HepG2 (cell line): Measurements from ENCODE around the gene STIM1. TPM values are rescaled to one million over a fixed set of nuclear protein-coding genes. Genes with fewer than 3 reads are reported as not detected.

Source experiments
- BCL6 ChIP-seq: IDR thresholded peaks from 2 replicates; pipeline ENCODE4 v1.6.1; 2016; ENCODE audit warnings: missing genetic modification reagents, missing compliant biosample characterization
- CEBPB ChIP-seq: IDR thresholded peaks from 2 replicates; pipeline ENCODE4 v1.6.1; 2011; ENCODE audit warnings: low read depth, low read length, improper control_type of control experiment, borderline replicate concordance
- ELF1 ChIP-seq: sonication (generic); formaldehyde crosslinking; IDR thresholded peaks from 2 replicates; pipeline ENCODE4 v1.4.0; 2020; ENCODE audit warnings: missing genetic modification reagents
- FOXM1 ChIP-seq: sonication (generic); formaldehyde crosslinking; IDR thresholded peaks from 2 replicates; pipeline ENCODE4 v1.5.0; 2020; ENCODE audit warnings: missing genetic modification reagents
- NCOR1 ChIP-seq: fragments of 200-600 bp; sonication (generic); IDR thresholded peaks from 2 replicates; pipeline ENCODE4 v1.7.0; 2017; ENCODE audit warnings: antibody characterized with exemption, low read length, borderline replicate concordance
- NFIC ChIP-seq: IDR thresholded peaks from 2 replicates; pipeline ENCODE4 v1.6.1; 2012; ENCODE audit warnings: mild to moderate bottlenecking, low read length, inconsistent platforms
- PAWR ChIP-seq: sonication (generic); formaldehyde crosslinking; IDR thresholded peaks from 2 replicates; pipeline ENCODE4 v1.4.0; 2020; ENCODE audit warnings: missing genetic modification reagents, mild to moderate bottlenecking, borderline replicate concordance
- SMC3 ChIP-seq: IDR thresholded peaks from 2 replicates; pipeline ENCODE4 v1.6.1; 2011; ENCODE audit warnings: low read length, improper control_type of control experiment
- ZBTB40 ChIP-seq, 2 experiments: fragments of 450-650 bp in 1 of 2; sonication (generic) in 1 of 2; formaldehyde crosslinking in 1 of 2; IDR thresholded peaks; 2 replicates each; pipeline versions ENCODE4 v1.6.1 to v1.8.0; 2016 to 2022; ENCODE audit warnings: antibody characterized with exemption in 1 of 2, mild to moderate bottlenecking in 1 of 2, missing genetic modification reagents in 1 of 2
- ZNF143 ChIP-seq: sonication (generic); formaldehyde crosslinking; IDR thresholded peaks from 2 replicates; pipeline ENCODE4 v1.4.0; 2020; ENCODE audit warnings: missing genetic modification reagents
- ZNF546 ChIP-seq: sonication (generic); formaldehyde crosslinking; conservative IDR thresholded peaks from 2 replicates; pipeline ENCODE4 v1.8.1; 2023; ENCODE audit warnings: mild to moderate bottlenecking, missing genetic modification reagents
- ZNF652 ChIP-seq: IDR thresholded peaks from 2 replicates; pipeline ENCODE4 v1.6.1; 2016; ENCODE audit warnings: low read depth, borderline replicate concordance
- ZNF720 ChIP-seq: sonication (generic); formaldehyde crosslinking; IDR thresholded peaks from 2 replicates; pipeline ENCODE4 v1.4.0; 2020; ENCODE audit warnings: missing genetic modification reagents
- ZNF800 ChIP-seq: sonication (generic); formaldehyde crosslinking; IDR thresholded peaks from 2 replicates; pipeline ENCODE4 v1.4.0; 2020; ENCODE audit warnings: missing genetic modification reagents
- polyA plus RNA-seq, 8 experiments: library from polyadenylated mRNA; depleted of rRNA in 3 of 8; stranded (reverse) in 7 of 8; unstranded in 1 of 8; fragments of >200 nt; fragmentation: Illumina TruSeq in 4 of 8; extraction: Trizol in 4 of 8; gene quantifications; 2 replicates each; pipeline versions ENCODE4 v1.2.1 to v1.2.3, GENCODE V29; 2011 to 2016; ENCODE audit warnings: low read depth in 4 of 8, missing spikeins in 1 of 8, mixed read lengths in 1 of 8; ENCODE audit not compliant: insufficient read depth in 1 of 8
- total RNA-seq, 5 experiments: library from RNA; depleted of rRNA; stranded (reverse); fragments of >200 nt; fragmentation: Illumina TruSeq; extraction: Trizol; gene quantifications; 2 replicates each; pipeline ENCODE4 v1.2.3, GENCODE V29; 2016; ENCODE audit warnings: low read depth in 1 of 5
- TF ChIP-seq, protein P1 (sequence below): sonication (generic); formaldehyde crosslinking; IDR thresholded peaks from 2 replicates; pipeline ENCODE4 v1.9.0; 2022; ENCODE audit warnings: low read depth, missing genetic modification reagents

Gene STIM1
- total and polyA plus RNA-seq, 2 of the 13 experiments (the other 11 are each of a cell fraction or from before 2014, with no cell fraction given) = 19.2 to 28.5 TPM

- TF ChIP-seq ZNF720 = no peak
- TF ChIP-seq, protein P1, sequence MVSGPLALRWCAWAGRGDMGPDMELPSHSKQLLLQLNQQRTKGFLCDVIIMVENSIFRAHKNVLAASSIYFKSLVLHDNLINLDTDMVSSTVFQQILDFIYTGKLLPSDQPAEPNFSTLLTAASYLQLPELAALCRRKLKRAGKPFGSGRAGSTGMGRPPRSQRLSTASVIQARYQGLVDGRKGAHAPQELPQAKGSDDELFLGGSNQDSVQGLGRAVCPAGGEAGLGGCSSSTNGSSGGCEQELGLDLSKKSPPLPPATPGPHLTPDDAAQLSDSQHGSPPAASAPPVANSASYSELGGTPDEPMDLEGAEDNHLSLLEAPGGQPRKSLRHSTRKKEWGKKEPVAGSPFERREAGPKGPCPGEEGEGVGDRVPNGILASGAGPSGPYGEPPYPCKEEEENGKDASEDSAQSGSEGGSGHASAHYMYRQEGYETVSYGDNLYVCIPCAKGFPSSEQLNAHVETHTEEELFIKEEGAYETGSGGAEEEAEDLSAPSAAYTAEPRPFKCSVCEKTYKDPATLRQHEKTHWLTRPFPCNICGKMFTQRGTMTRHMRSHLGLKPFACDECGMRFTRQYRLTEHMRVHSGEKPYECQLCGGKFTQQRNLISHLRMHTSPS (CRISPR knock-in tag) = no peak
- peak; percentile 34; the same call in 1 of the 2 replicates for TF ChIP-seq NFIC
- TF ChIP-seq NCOR1 = peak; percentile 71
- TF ChIP-seq PAWR (CRISPR knock-in tag) = no peak
- TF ChIP-seq ZBTB40 (IDR thresholded peaks at IDR 0.05) = no peak
- no peak for TF ChIP-seq ZBTB40 (CRISPR knock-in tag; IDR thresholded peaks at IDR 0.05)
- no peak for TF ChIP-seq ZNF143 (CRISPR knock-in tag)
- peak; percentile 13; the same call in 1 of the 2 replicates for TF ChIP-seq CEBPB
- TF ChIP-seq ZNF546 (CRISPR knock-in tag) = no peak
- no peak for TF ChIP-seq ZNF652 (CRISPR knock-in tag)
- TF ChIP-seq ZNF800 = no peak
- no peak for TF ChIP-seq ELF1 (CRISPR knock-in tag)
- TF ChIP-seq BCL6 (CRISPR knock-in tag) = peak; percentile 34; the same call in 1 of the 2 replicates
- TF ChIP-seq FOXM1 = no peak
- TF ChIP-seq SMC3 = peak; percentile 51; the same call in 1 of the 2 replicates
Measured at GRCh38 chr11:3959015-3959902, 103.8 kb downstream of the STIM1 start (continued).
